GM03348 (cell line): ENCODE data around the gene RAPGEF3.

ENCODE experiments used
- DNase-seq: peaks from one replicate; pipeline ENCODE4 v3.0.0; 2012; ENCODE audit warnings: low spot score

Gene RAPGEF3

GRCh38 chr12:47757364-47757839 is 1.3 kb downstream of the RAPGEF3 start:
- no peak for DNase-seq

GRCh38 chr12:47755655-47756562 is 2.8 kb downstream of the RAPGEF3 start:
- DNase-seq = no peak

GRCh38 chr12:47754881-47755280 is 3.8 kb downstream of the RAPGEF3 start:
- DNase-seq = no peak

- DNase-seq = no peak
These were observed 4.6 kb downstream of the RAPGEF3 start for GRCh38 chr12:47754126-47754525.

- no peak for DNase-seq
These were observed 5.4 kb downstream of the RAPGEF3 start for GRCh38 chr12:47753021-47754001.

GRCh38 chr12:47752552-47752951 is 6.1 kb downstream of the RAPGEF3 start:
- peak; percentile 79 for DNase-seq

GRCh38 chr12:47752121-47752520 is 6.6 kb downstream of the RAPGEF3 start:
- DNase-seq = no peak

- no peak for DNase-seq
These were observed 7.1 kb downstream of the RAPGEF3 start for GRCh38 chr12:47751561-47751960.

GRCh38 chr12:47750916-47751470 is 7.7 kb downstream of the RAPGEF3 start:
- DNase-seq = no peak

GRCh38 chr12:47750229-47750798 is 8.4 kb downstream of the RAPGEF3 start:
- DNase-seq = no peak

GRCh38 chr12:47748899-47749298 is 9.8 kb downstream of the RAPGEF3 start:
- DNase-seq = no peak

GRCh38 chr12:47748507-47748828 is 10.2 kb downstream of the RAPGEF3 start:
- no peak for DNase-seq

GRCh38 chr12:47747596-47748506 is 10.8 kb downstream of the RAPGEF3 start:
- no peak for DNase-seq

GRCh38 chr12:47747126-47747525 is 11.6 kb downstream of the RAPGEF3 start:
- DNase-seq = no peak

- no peak for DNase-seq
These were observed 12.2 kb downstream of the RAPGEF3 start for GRCh38 chr12:47746523-47746922.

GRCh38 chr12:47746073-47746472 is 12.6 kb downstream of the RAPGEF3 start:
- DNase-seq = no peak

- DNase-seq = no peak
These were observed 13.1 kb downstream of the RAPGEF3 start for GRCh38 chr12:47745485-47746041.

- DNase-seq = no peak
These were observed 13.8 kb downstream of the RAPGEF3 start for GRCh38 chr12:47744778-47745436.

- no peak for DNase-seq
These were observed 14.6 kb downstream of the RAPGEF3 start for GRCh38 chr12:47744005-47744651.
